K562 (cell line): Measurements from ENCODE around the gene KIF6. TPM values are rescaled to one million over a fixed set of nuclear protein-coding genes. Genes with fewer than 3 reads are reported as not detected.

Source experiments
- ATAC-seq: fragments of 200-7000 bp; cut with Tn5 transposase; 3 replicates; pipeline ENCODE4 v1.9.1; 2020; ENCODE audit warnings: moderate library complexity
- BruUV-seq: library from RNA; stranded (reverse); fragments of 400-500 nt; replicated peaks from 2 replicates; lab custom pipeline; 2021; lab: Mats Ljungman, UMichigan
- CTCF ChIA-PET: fragments of 300-600 bp; formaldehyde crosslinking; extraction: SDS; loops from one replicate; lab custom pipeline; 2021; ENCODE audit warnings: low intra/inter-chr PET ratio; lab: Yijun Ruan, JAX
- POLR2A ChIA-PET: fragments of 300-600, 350-650 bp; sonication (Branson Sonifier 250); formaldehyde crosslinking; extraction: SDS; loops from one replicate; lab custom pipeline; 2021; ENCODE audit warnings: antibody characterized with exemption, inconsistent platforms; lab: Yijun Ruan, JAX
- DNase-seq, 4 experiments: peaks; one replicate each; pipeline versions ENCODE4 v3.0.0 to v3.0.0-alpha.2; 2011 to 2018; ENCODE audit warnings: low spot score in 3 of 4, mixed read lengths in 3 of 4; ENCODE audit errors: extremely low read depth in 1 of 4
- FAIRE-seq: peaks from 2 replicates; lab custom pipeline; 2011; peaks lifted over from hg19 to GRCh38; lab: Jason Lieb, UNC
- H2AFZ ChIP-seq: 2 replicates; pipeline ENCODE4 v1.6.0; 2011; ENCODE audit warnings: low read depth, low read length, control low read depth, inconsistent platforms
- H3K27ac ChIP-seq: fragments of 200-600 bp; 3 replicates; pipeline ENCODE4 v1.8.0; 2011; ENCODE audit warnings: low read depth, mild to moderate bottlenecking, control low read depth, inconsistent platforms, low read length, moderate library complexity, mixed read lengths; ENCODE audit errors: extremely low read depth
- H3K27me3 ChIP-seq, 2 experiments: fragments of 300-600 bp in 1 of 2; 2 replicates in 1 of 2; 3 replicates in 1 of 2; pipeline versions ENCODE4 v1.6.0 to v1.8.0; 2011; ENCODE audit warnings: inconsistent platforms in 2 of 2, low read length in 2 of 2, mild to moderate bottlenecking in 1 of 2, mixed read lengths in 1 of 2, moderate library complexity in 1 of 2; ENCODE audit not compliant: control insufficient read depth in 2 of 2, insufficient read depth in 2 of 2
- H3K36me3 ChIP-seq: fragments of 300-600 bp; 3 replicates; pipeline ENCODE4 v1.8.0; 2011; ENCODE audit warnings: mild to moderate bottlenecking, low read length, inconsistent platforms; ENCODE audit not compliant: control insufficient read depth, insufficient read depth
- H3K4me1 ChIP-seq, 2 experiments: fragments of 200-600 bp in 1 of 2; replicated peaks in 1 of 2; 2 replicates in 1 of 2; 3 replicates in 1 of 2; pipeline versions ENCODE4 v1.5.1 to v1.8.0; 2011; ENCODE audit warnings: inconsistent platforms in 2 of 2, low read length in 2 of 2, mild to moderate bottlenecking in 1 of 2, mixed read lengths in 1 of 2, moderate library complexity in 1 of 2; ENCODE audit not compliant: control insufficient read depth in 2 of 2, insufficient read depth in 2 of 2
- H3K4me2 ChIP-seq: 2 replicates; pipeline ENCODE4 v1.6.1; 2011; ENCODE audit warnings: low read length, control low read depth, inconsistent platforms, mixed read lengths; ENCODE audit not compliant: insufficient read depth
- H3K4me3 ChIP-seq: fragments of 200-600 bp; sonication (generic), shearing (Covaris generic); 2 replicates; pipeline ENCODE4 v1.5.1; 2016; ENCODE audit warnings: control low read depth, inconsistent platforms
- H3K79me2 ChIP-seq: fragments of 200-600 bp; 3 replicates; pipeline ENCODE4 v1.8.0; 2011; ENCODE audit warnings: low read length, inconsistent platforms; ENCODE audit not compliant: control insufficient read depth, insufficient read depth
- H3K9ac ChIP-seq, 2 experiments: 2 replicates each; pipeline versions ENCODE4 v1.6.0 to v1.6.1; 2011; ENCODE audit warnings: low read depth in 2 of 2, low read length in 2 of 2, control low read depth in 1 of 2, inconsistent platforms in 1 of 2, mild to moderate bottlenecking in 1 of 2, mixed read lengths in 1 of 2; ENCODE audit not compliant: insufficient read depth in 1 of 2
- H3K9me1 ChIP-seq: one replicate; pipeline ENCODE4 v1.6.0; 2011; ENCODE audit warnings: inconsistent platforms, mild to moderate bottlenecking, low read length, moderate library complexity; ENCODE audit not compliant: control insufficient read depth, insufficient read depth
- H3K9me3 ChIP-seq: replicated peaks from 2 replicates; pipeline ENCODE4 v1.5.1; 2011; ENCODE audit warnings: low read depth, low read length, inconsistent platforms; ENCODE audit not compliant: control insufficient read depth, insufficient read depth
- H4K20me1 ChIP-seq: replicated peaks from 2 replicates; pipeline ENCODE4 v1.6.1; 2011; ENCODE audit warnings: low read length, inconsistent platforms, mixed read lengths; ENCODE audit not compliant: control insufficient read depth, insufficient read depth
- BRCA1 ChIP-seq, 2 experiments: fragments of 450-650 bp in 1 of 2; sonication (generic) in 1 of 2; formaldehyde crosslinking in 1 of 2; IDR thresholded peaks; 2 replicates each; pipeline versions ENCODE4 v1.5.0 to v1.6.1; 2017 to 2020; ENCODE audit warnings: mild to moderate bottlenecking in 1 of 2, missing genetic modification reagents in 1 of 2
- CTCF ChIP-seq, 3 experiments: IDR thresholded peaks in 2 of 3; conservative IDR thresholded peaks in 1 of 3; 2 replicates each; pipeline ENCODE4 v1.5.1; 2011 to 2012; ENCODE audit warnings: low read length in 3 of 3, mild to moderate bottlenecking in 3 of 3, control low read depth in 2 of 3, improper control_type of control experiment in 1 of 3, inconsistent platforms in 1 of 3, low read depth in 1 of 3, mixed read lengths in 1 of 3, moderate library complexity in 1 of 3; ENCODE audit not compliant: insufficient read depth in 2 of 3
- E2F6 ChIP-seq, 2 experiments: IDR thresholded peaks; 2 replicates each; pipeline ENCODE4 v1.6.1; 2011; ENCODE audit warnings: borderline replicate concordance in 1 of 2, control low read depth in 1 of 2, low read depth in 1 of 2, low read length in 1 of 2, mild to moderate bottlenecking in 1 of 2, mixed read lengths in 1 of 2, moderate library complexity in 1 of 2; ENCODE audit not compliant: insufficient read depth in 1 of 2, insufficient read length in 1 of 2, poor library complexity in 1 of 2, severe bottlenecking in 1 of 2; ENCODE audit errors: extremely low read depth in 1 of 2
- JUN ChIP-seq, 2 experiments: sonication (generic) in 1 of 2; formaldehyde crosslinking in 1 of 2; IDR thresholded peaks; 2 replicates each; pipeline versions ENCODE4 v1.6.1 to v1.8.0; 2012 to 2022; ENCODE audit warnings: borderline replicate concordance in 2 of 2, mild to moderate bottlenecking in 2 of 2, improper control_type of control experiment in 1 of 2, low read depth in 1 of 2, low read length in 1 of 2, missing genetic modification reagents in 1 of 2
- ZBTB40 ChIP-seq, 2 experiments: fragments of 450-650 bp in 1 of 2; sonication (generic) in 1 of 2; formaldehyde crosslinking in 1 of 2; IDR thresholded peaks; 2 replicates each; pipeline versions ENCODE4 v1.7.1 to v1.9.0; 2016 to 2022; ENCODE audit warnings: inconsistent platforms in 1 of 2, mild to moderate bottlenecking in 1 of 2, missing genetic modification reagents in 1 of 2
- WGBS: fragments of 100-300 bp; shearing (Covaris generic); methylation state at CpG from one replicate; pipeline ENCODE4 v1.1.6; 2016; ENCODE audit warnings: low coverage, mixed read lengths; ENCODE audit not compliant: insufficient coverage; ENCODE audit errors: missing lambda C conversion rate; 5-methylcytosine and 5-hydroxymethylcytosine counted together
- in situ Hi-C: fragments of 300-500 bp; cut with MboI; formaldehyde crosslinking; loops from 4 replicates; pipeline ENCODE4 v1.15.0; 2018; ENCODE audit warnings: inconsistent platforms, mixed read lengths
- intact Hi-C: fragments of 100-400 bp; cut with micrococcal nuclease; formaldehyde crosslinking; loops from 2 replicates; pipeline ENCODE4 v1.14.2; 2022
- polyA plus RNA-seq, 8 experiments: library from polyadenylated mRNA; depleted of rRNA in 4 of 8; stranded (reverse) in 5 of 8; unstranded in 3 of 8; fragments of >200 nt; fragmentation: Nextera tagmentation in 2 of 8; fragmentation: Illumina TruSeq in 1 of 8; extraction: Ambion mirVana in 2 of 8; extraction: Trizol in 1 of 8; gene quantifications; 2 replicates each; pipeline versions ENCODE4 v1.2.1 to v1.2.3, GENCODE V29; 2011 to 2014; ENCODE audit warnings: inconsistent platforms in 1 of 8, missing spikeins in 1 of 8
- total RNA-seq, 7 experiments: library from RNA; depleted of rRNA in 6 of 7; stranded (reverse); fragments of >200 nt in 6 of 7; fragmentation: Illumina TruSeq in 2 of 7; extraction: Trizol in 2 of 7; gene quantifications; 2 replicates each; pipeline versions ENCODE4 v1.2.1 to v1.2.3, GENCODE V29; 2011 to 2021; ENCODE audit warnings: low replicate concordance in 1 of 7

Gene KIF6
- total and polyA plus RNA-seq, 9 of the 15 experiments (the other 6 are each of a cell fraction or from before 2014, with no cell fraction given): not detected

GRCh38 chr6:39389484-39389767, 335.8 kb downstream of the KIF6 start:
- peak; percentile 75 for ATAC-seq
- intact Hi-C loops (no loop called here), in situ Hi-C loops (no loop called here)
- no peaks in the 10 kb centered on the region for H3K9me1 ChIP-seq
- WGBS: 3% methylated on average over 3 of the region's 3 CpGs
- no peak for FAIRE-seq
- ChIA-PET POLR2A (interaction anchor here (0.6 to 1.2 kb wide), 2 partner anchors 13 to 1409 kb away, joined by 4 read pairs; no protein-coding TSS in a partner anchor), CTCF (no interaction called here)
- H4K20me1 ChIP-seq: no peaks in the 10 kb centered on the region
- peaks cover 0 to 15% of the 10 kb centered on the region in 2 experiments; a peak in 4 of 5 replicates for H3K27me3 ChIP-seq
- no peak for DNase-seq
- H3K4me3 ChIP-seq: no peak overlapping the region
- BruUV-seq: no TSS peak
- no peaks in the 10 kb centered on the region for H3K36me3 ChIP-seq
- H3K9me3 ChIP-seq: no peaks in the 10 kb centered on the region
- no peaks in the 10 kb centered on the region for H3K4me1 ChIP-seq
- no peaks in the 10 kb centered on the region for H3K79me2 ChIP-seq
- no peak overlapping the region for H3K9ac ChIP-seq
- no peak overlapping the region for H2AFZ ChIP-seq
- no peak overlapping the region for H3K4me2 ChIP-seq
- H3K27ac ChIP-seq: no peak overlapping the region
- TF ChIP-seq JUN (IDR thresholded peaks at IDR 0.05; ENCODE audit: borderline replicate concordance, low read depth, low read length): no peak
- no peak for TF ChIP-seq JUN (CRISPR knock-in tag; IDR thresholded peaks at IDR 0.05; ENCODE audit: borderline replicate concordance)
- no peak for TF ChIP-seq ZBTB40 (IDR thresholded peaks at IDR 0.05)
- TF ChIP-seq ZBTB40 (CRISPR knock-in tag; IDR thresholded peaks at IDR 0.05): no peak
- peak in 1 of 3 experiments; percentile 20; a peak in 1 of 6 replicates for TF ChIP-seq CTCF (IDR thresholded peaks at IDR 0.05 in 2 of 3, conservative IDR thresholded peaks at IDR 0.05 in 1 of 3; ENCODE audit: insufficient read depth in 2 of 3, low read depth in 1 of 3, low read length in 3 of 3)
- TF ChIP-seq BRCA1 (IDR thresholded peaks at IDR 0.05): no peak
- no peak for TF ChIP-seq BRCA1 (CRISPR knock-in tag; IDR thresholded peaks at IDR 0.05)
- no peak for TF ChIP-seq E2F6 (IDR thresholded peaks at IDR 0.05; ENCODE audit: borderline replicate concordance in 1 of 2, extremely low read depth in 1 of 2, insufficient read depth in 1 of 2, insufficient read length in 1 of 2, low read depth in 1 of 2, low read length in 1 of 2, poor library complexity in 1 of 2, severe bottlenecking in 1 of 2)
